Measurements from ENCODE around the gene EXOG. TPM values are rescaled to one million over a fixed set of nuclear protein-coding genes. Genes with fewer than 3 reads are reported as not detected.

The EXOG gene
- polyA plus RNA-seq, 1 donor (not counting 4 experiments of a cell fraction or from before 2014, with no cell fraction given): 10.3 TPM

GRCh38 chr3:38459499-38460048 is 36.6 kb upstream of the EXOG start:
- no peak overlapping the region for H3K4me3 ChIP-seq (ENCODE audit: control insufficient read depth in 2 of 3, extremely low read depth in 1 of 3, insufficient read depth in 2 of 3, low read depth in 1 of 3, low read length in 3 of 3)
- TF ChIP-seq EZH2 (IDR thresholded peaks at IDR 0.05; ENCODE audit: low read length): no peak
- TF ChIP-seq, protein P1, sequence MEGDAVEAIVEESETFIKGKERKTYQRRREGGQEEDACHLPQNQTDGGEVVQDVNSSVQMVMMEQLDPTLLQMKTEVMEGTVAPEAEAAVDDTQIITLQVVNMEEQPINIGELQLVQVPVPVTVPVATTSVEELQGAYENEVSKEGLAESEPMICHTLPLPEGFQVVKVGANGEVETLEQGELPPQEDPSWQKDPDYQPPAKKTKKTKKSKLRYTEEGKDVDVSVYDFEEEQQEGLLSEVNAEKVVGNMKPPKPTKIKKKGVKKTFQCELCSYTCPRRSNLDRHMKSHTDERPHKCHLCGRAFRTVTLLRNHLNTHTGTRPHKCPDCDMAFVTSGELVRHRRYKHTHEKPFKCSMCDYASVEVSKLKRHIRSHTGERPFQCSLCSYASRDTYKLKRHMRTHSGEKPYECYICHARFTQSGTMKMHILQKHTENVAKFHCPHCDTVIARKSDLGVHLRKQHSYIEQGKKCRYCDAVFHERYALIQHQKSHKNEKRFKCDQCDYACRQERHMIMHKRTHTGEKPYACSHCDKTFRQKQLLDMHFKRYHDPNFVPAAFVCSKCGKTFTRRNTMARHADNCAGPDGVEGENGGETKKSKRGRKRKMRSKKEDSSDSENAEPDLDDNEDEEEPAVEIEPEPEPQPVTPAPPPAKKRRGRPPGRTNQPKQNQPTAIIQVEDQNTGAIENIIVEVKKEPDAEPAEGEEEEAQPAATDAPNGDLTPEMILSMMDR (optimal IDR thresholded peaks at IDR 0.05 in 1 of 3, IDR thresholded peaks at IDR 0.05 in 1 of 3, conservative IDR thresholded peaks at IDR 0.05 in 1 of 3; ENCODE audit: extremely low read depth in 1 of 3, insufficient read depth in 2 of 3, low read length in 3 of 3): no peak
- H3K4me1 ChIP-seq (ENCODE audit: control insufficient read depth, extremely low read depth, insufficient read depth, low read length): no peaks in the 10 kb centered on the region
- no peak overlapping the region for H2AFZ ChIP-seq (ENCODE audit: control insufficient read depth, low read length)
- no peak for FAIRE-seq
- no peaks in the 10 kb centered on the region for H3K27me3 ChIP-seq (ENCODE audit: control insufficient read depth, extremely low read depth, insufficient read depth, low read length)
- no peak overlapping the region for H3K27ac ChIP-seq (ENCODE audit: control insufficient read depth, insufficient read depth, low read length)
- H3K4me2 ChIP-seq (ENCODE audit: control insufficient read depth, extremely low read depth, insufficient read depth, low read depth, low read length): no peak overlapping the region
- no peaks in the 10 kb centered on the region for H3K9me1 ChIP-seq (ENCODE audit: control insufficient read depth, extremely low read depth, insufficient read depth, low read length)
- no peaks in the 10 kb centered on the region for H3K36me3 ChIP-seq (ENCODE audit: control insufficient read depth in 2 of 2, extremely low read depth in 1 of 2, insufficient read depth in 2 of 2, low read length in 2 of 2)
- H4K20me1 ChIP-seq (ENCODE audit: control insufficient read depth, extremely low read depth, insufficient read depth, low read length): no peaks in the 10 kb centered on the region
- no peak for DNase-seq (ENCODE audit: low read depth, low spot score)
- no peaks in the 10 kb centered on the region for H3K79me2 ChIP-seq (ENCODE audit: control insufficient read depth, insufficient read depth, low read length)
- no peaks in the 10 kb centered on the region for H3K9me3 ChIP-seq (ENCODE audit: control insufficient read depth, low read depth, low read length)
- dilution Hi-C loops (cut with MboI; ENCODE audit: extremely low pct_ligation_motif_present, low sequenced_read_pairs): no loop called here
- no peak overlapping the region for H3K9ac ChIP-seq (ENCODE audit: control insufficient read depth, extremely low read depth, insufficient read depth, low read length)

- Histone ChIP-seq H2AFZ (ENCODE audit: control insufficient read depth, low read length) (no peak overlapping the region), H3K4me2 (ENCODE audit: control insufficient read depth, extremely low read depth, insufficient read depth, low read depth, low read length) (no peak overlapping the region), H3K36me3 (ENCODE audit: control insufficient read depth in 2 of 2, extremely low read depth in 1 of 2, insufficient read depth in 2 of 2, low read length in 2 of 2) (no peaks in the 10 kb centered on the region), H3K9me3 (ENCODE audit: control insufficient read depth, low read depth, low read length) (no peaks in the 10 kb centered on the region), H3K27me3 (ENCODE audit: control insufficient read depth, extremely low read depth, insufficient read depth, low read length) (no peaks in the 10 kb centered on the region), H3K4me3 (ENCODE audit: control insufficient read depth in 2 of 3, extremely low read depth in 1 of 3, insufficient read depth in 2 of 3, low read depth in 1 of 3, low read length in 3 of 3) (no peak overlapping the region), H3K27ac (ENCODE audit: control insufficient read depth, insufficient read depth, low read length) (no peak overlapping the region), H3K4me1 (ENCODE audit: control insufficient read depth, extremely low read depth, insufficient read depth, low read length) (no peaks in the 10 kb centered on the region), H3K79me2 (ENCODE audit: control insufficient read depth, insufficient read depth, low read length) (no peaks in the 10 kb centered on the region), H4K20me1 (ENCODE audit: control insufficient read depth, extremely low read depth, insufficient read depth, low read length) (no peaks in the 10 kb centered on the region), H3K9ac (ENCODE audit: control insufficient read depth, extremely low read depth, insufficient read depth, low read length) (no peak overlapping the region), H3K9me1 (ENCODE audit: control insufficient read depth, extremely low read depth, insufficient read depth, low read length) (no peaks in the 10 kb centered on the region)
- TF ChIP-seq, protein P1 (optimal IDR thresholded peaks at IDR 0.05 in 1 of 3, IDR thresholded peaks at IDR 0.05 in 1 of 3, conservative IDR thresholded peaks at IDR 0.05 in 1 of 3; ENCODE audit: extremely low read depth in 1 of 3, insufficient read depth in 2 of 3, low read length in 3 of 3): no peak
- no peak for TF ChIP-seq EZH2 (IDR thresholded peaks at IDR 0.05; ENCODE audit: low read length)
- dilution Hi-C loops (cut with MboI; ENCODE audit: extremely low pct_ligation_motif_present, low sequenced_read_pairs): no loop called here
- no peak for DNase-seq (ENCODE audit: low read depth, low spot score)
- no peak for FAIRE-seq
These were observed 35.5 kb upstream of the EXOG start for GRCh38 chr3:38460377-38461270.
